Small intestine (tissue), 7 donors: ENCODE measurements around the gene ACER2. TPM values are rescaled to one million over a fixed set of nuclear protein-coding genes. Genes with fewer than 3 reads are reported as not detected.

ENCODE experiments used
- DNase-seq, 2 donors: peaks; one replicate each; pipeline versions ENCODE4 v3.0.0 to v3.0.0-alpha.2; 2013
- FAIRE-seq: peaks from 2 replicates; lab custom pipeline; 2012; peaks lifted over from hg19 to GRCh38; lab: Jason Lieb, UNC
- H3K27ac ChIP-seq, 3 donors: one replicate each; pipeline ENCODE4 v1.5.1; 2013; ENCODE audit warnings: low read length in 2 of 3, mild to moderate bottlenecking in 2 of 3, control low read depth in 1 of 3, inconsistent platforms in 1 of 3, low read depth in 1 of 3, moderate library complexity in 1 of 3
- H3K27me3 ChIP-seq, 3 donors: one replicate each; pipeline ENCODE4 v1.6.1; 2013; ENCODE audit warnings: low read length in 3 of 3, inconsistent platforms in 1 of 3; ENCODE audit not compliant: control insufficient read depth in 3 of 3, insufficient read depth in 3 of 3
- H3K36me3 ChIP-seq, 3 donors: one replicate each; pipeline ENCODE4 v1.6.1; 2013; ENCODE audit warnings: low read length in 3 of 3, inconsistent platforms in 1 of 3, low read depth in 1 of 3, mild to moderate bottlenecking in 1 of 3, moderate library complexity in 1 of 3; ENCODE audit not compliant: control insufficient read depth in 3 of 3, insufficient read depth in 2 of 3
- H3K4me1 ChIP-seq, 3 donors: one replicate each; pipeline ENCODE4 v1.6.1; 2013; ENCODE audit warnings: low read length in 2 of 3, inconsistent platforms in 1 of 3, low read depth in 1 of 3, mild to moderate bottlenecking in 1 of 3, moderate library complexity in 1 of 3; ENCODE audit not compliant: control insufficient read depth in 3 of 3, insufficient read depth in 2 of 3
- H3K4me3 ChIP-seq, 3 donors: one replicate each; pipeline ENCODE4 v1.5.1; 2013; ENCODE audit warnings: low read length in 3 of 3, control low read depth in 1 of 3, inconsistent platforms in 1 of 3, low read depth in 1 of 3, mild to moderate bottlenecking in 1 of 3, moderate library complexity in 1 of 3
- H3K9me3 ChIP-seq, 2 donors: one replicate each; pipeline ENCODE4 v1.6.1; 2013; ENCODE audit warnings: low read depth in 1 of 2, low read length in 1 of 2; ENCODE audit not compliant: control insufficient read depth in 2 of 2, insufficient read depth in 1 of 2
- WGBS, 3 donors: extraction: QIAGEN DNeasy Blood & Tissue Kit; methylation state at CpG; one replicate each; pipeline ENCODE4 v1.1.7; 2013; 5-methylcytosine and 5-hydroxymethylcytosine counted together
- polyA plus RNA-seq, 4 donors: library from polyadenylated mRNA; stranded (reverse) in 3 of 4; unstranded in 1 of 4; fragments of 200-250 nt in 3 of 4; fragments of 120-200 nt in 1 of 4; gene quantifications; one replicate each; pipeline versions ENCODE4 v1.2.1 to v1.2.3, GENCODE V29; 2013
- donor health status: healthy with polysubstance abuse.
- donor health status: control.
- donor health status: control.
- donor health status: Bipolar disorder and iron deficiency.
- donor health status: healthy.

ACER2 gene
- polyA plus RNA-seq, 4 donors, result 0.45 to 4.9 (median 1.1) TPM

DNA sequence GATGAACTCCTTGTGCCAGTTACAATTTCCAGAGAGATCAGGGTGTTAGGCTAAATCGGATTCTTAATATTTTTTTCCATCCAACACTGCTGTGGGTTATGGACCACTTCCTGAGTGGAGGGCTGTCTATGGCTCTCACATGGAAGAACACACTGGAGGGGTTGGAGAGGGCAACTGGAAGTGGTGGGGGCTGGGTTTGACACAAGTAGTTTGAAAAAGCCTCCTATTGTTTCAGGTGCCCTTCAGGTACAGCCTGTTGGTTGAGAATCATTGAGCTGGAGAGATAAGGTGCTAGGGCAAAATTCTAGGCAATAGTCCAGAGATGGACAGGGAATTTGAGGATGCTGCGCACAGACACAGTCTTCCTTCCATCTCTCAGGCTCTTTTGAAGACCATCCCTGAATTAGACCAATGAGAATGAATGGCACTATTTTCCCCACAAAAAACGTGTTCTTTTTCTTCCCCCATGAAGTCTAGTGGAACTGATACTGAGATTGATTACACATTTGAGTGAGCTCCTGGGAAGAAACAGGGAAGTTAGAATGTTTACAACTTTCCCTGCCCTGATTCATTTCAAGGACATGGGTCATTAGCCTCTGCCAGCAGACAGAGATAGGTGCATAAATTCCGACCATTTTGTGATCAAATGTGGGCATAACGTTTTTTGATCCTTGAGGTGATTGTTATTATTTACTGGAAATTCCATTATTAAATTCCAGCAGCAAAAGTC lies 87.7 kb downstream of the ACER2 start:
- no peak for FAIRE-seq
- DNase-seq, result no peak
- peaks cover 0 to 8% (median 0%) of the 10 kb centered on the region in 3 donors for H3K27me3 ChIP-seq
- H3K4me3 ChIP-seq, result no peak overlapping the region
- 48 to 53% (median 49%) methylated on average over 5 of the region's 5 CpGs for WGBS, 3 donors
- no peak overlapping the region for H3K27ac ChIP-seq
- H3K36me3 ChIP-seq, result no peaks in the 10 kb centered on the region
- H3K4me1 ChIP-seq, result no peaks in the 10 kb centered on the region
- no peaks in the 10 kb centered on the region for H3K9me3 ChIP-seq

DNA sequence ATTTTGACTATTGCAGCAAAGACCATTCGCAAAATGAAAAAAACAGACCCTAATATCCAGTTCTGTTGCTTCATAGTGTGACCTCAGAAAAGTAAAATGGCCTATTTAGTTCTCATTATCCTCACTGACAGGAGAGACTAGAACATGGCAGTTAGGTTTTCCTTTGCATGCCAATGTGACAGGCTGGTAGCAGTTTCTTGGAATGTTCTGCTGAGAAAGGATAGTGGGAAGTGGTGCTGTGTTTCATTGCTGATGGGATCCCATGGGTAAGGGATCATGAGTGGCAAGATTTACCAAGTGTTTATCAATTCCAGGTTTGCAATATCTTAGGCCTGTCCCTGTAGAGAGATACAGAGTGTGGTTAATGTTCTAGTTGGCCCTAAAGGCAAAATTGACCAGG lies 88.5 kb downstream of the ACER2 start:
- Histone ChIP-seq H3K4me3 (no peak overlapping the region), H3K4me1 (no peaks in the 10 kb centered on the region), H3K27ac (no peak overlapping the region), H3K9me3 (no peaks in the 10 kb centered on the region), H3K27me3 (peaks cover 0 to 8% (median 0%) of the 10 kb centered on the region in 3 donors), H3K36me3 (no peaks in the 10 kb centered on the region)
- WGBS, 3 donors, result 87 to 94% (median 91%) methylated on average over 1 of the region's 1 CpG
- DNase-seq (no peak), FAIRE-seq (no peak)

DNA sequence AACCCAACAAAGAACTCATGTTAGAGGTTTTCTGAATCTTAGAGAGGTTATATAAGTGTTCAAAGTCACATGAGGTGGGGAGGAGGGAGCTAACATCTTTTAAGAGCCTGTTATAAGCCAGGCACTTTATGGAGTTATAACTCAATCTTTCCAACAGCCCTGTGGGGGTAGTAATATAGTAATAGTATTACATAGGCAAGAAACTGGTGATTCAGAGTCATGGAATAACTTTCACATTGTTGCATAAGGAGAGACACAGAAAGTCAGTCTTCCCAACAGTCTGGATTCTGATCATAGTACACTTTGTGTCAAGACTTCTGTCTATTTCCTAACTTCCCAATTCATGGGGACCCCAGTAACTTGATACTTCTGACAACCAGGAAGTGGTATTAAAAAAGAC lies 89.2 kb downstream of the ACER2 start:
- FAIRE-seq (no peak), DNase-seq (no peak)

More for the DNA sequence above, 89.2 kb downstream of the ACER2 start:
- H3K27ac ChIP-seq, result no peak overlapping the region
- H3K4me3 ChIP-seq, result no peak overlapping the region
- H3K4me1 ChIP-seq, result no peaks in the 10 kb centered on the region
- no peaks in the 10 kb centered on the region for H3K9me3 ChIP-seq
- peaks cover 0 to 8% (median 0%) of the 10 kb centered on the region in 3 donors for H3K27me3 ChIP-seq
- H3K36me3 ChIP-seq, result no peaks in the 10 kb centered on the region

Other genes starting within 250 kb of the ACER2 start
- 10 to 100 TPM; 13.8 to 45.6 (median 17.7) TPM for gene DENND4C, start 178.3 kb upstream of the ACER2 start, polyA plus RNA-seq
- gene RPS6, start 28.8 kb upstream of the ACER2 start, polyA plus RNA-seq, result 1,000 to 10,000 TPM; 1,868 to 4,030 (median 3,275) TPM